K562 (cell line): ENCODE results near the gene TREM2. TPM values are rescaled to one million over a fixed set of nuclear protein-coding genes. Genes with fewer than 3 reads are reported as not detected.

ENCODE experiments used
- AFF1 ChIP-seq, 2 experiments: fragments of 450-650 bp; IDR thresholded peaks; 2 replicates each; pipeline ENCODE4 v1.6.1; 2018; ENCODE audit warnings: mild to moderate bottlenecking in 2 of 2, low read depth in 1 of 2; ENCODE audit not compliant: partially characterized antibody in 2 of 2
- FOXJ3 ChIP-seq: sonication (generic); formaldehyde crosslinking; IDR thresholded peaks from 2 replicates; pipeline ENCODE4 v1.4.0; 2020; ENCODE audit warnings: mild to moderate bottlenecking, missing genetic modification reagents
- FOXP1 ChIP-seq: sonication (generic); formaldehyde crosslinking; IDR thresholded peaks from 2 replicates; pipeline ENCODE4 v1.8.0; 2022; ENCODE audit warnings: mild to moderate bottlenecking, missing genetic modification reagents
- MBD2 ChIP-seq: sonication (generic); IDR thresholded peaks from 2 replicates; pipeline ENCODE4 v1.6.1; 2016; ENCODE audit warnings: low read depth, borderline replicate concordance
- MITF ChIP-seq: IDR thresholded peaks from 2 replicates; pipeline ENCODE4 v1.6.1; 2014; ENCODE audit warnings: antibody characterized with exemption
- MYNN ChIP-seq, 2 experiments: sonication (generic); formaldehyde crosslinking in 1 of 2; IDR thresholded peaks; 2 replicates each; pipeline versions ENCODE4 v1.5.0 to v1.6.1; 2016 to 2020; ENCODE audit warnings: antibody characterized with exemption in 1 of 2, missing genetic modification reagents in 1 of 2
- PRDM10 ChIP-seq: fragments of 450-650 bp; IDR thresholded peaks from 2 replicates; pipeline ENCODE4 v1.6.1; 2018; ENCODE audit not compliant: partially characterized antibody
- PRPF4 ChIP-seq: fragments of 200-400 bp; formaldehyde crosslinking; IDR thresholded peaks from one replicate; pipeline ENCODE4 v1.6.1; 2017; ENCODE audit warnings: low read length, low read depth, mild to moderate bottlenecking; ENCODE audit not compliant: insufficient read depth, poor library complexity, severe bottlenecking
- RFX7 ChIP-seq: fragments of 250-450 bp; sonication (Bioruptor Pico); IDR thresholded peaks from 2 replicates; pipeline ENCODE4 v1.5.1; 2021; ENCODE audit warnings: mild to moderate bottlenecking
- TAF1 ChIP-seq: IDR thresholded peaks from 2 replicates; pipeline ENCODE4 v1.6.1; 2011; ENCODE audit warnings: mild to moderate bottlenecking, low read length, moderate library complexity; ENCODE audit not compliant: insufficient read depth, control insufficient read depth, severe bottlenecking; ENCODE audit errors: extremely low read depth
- ZNF282 ChIP-seq: sonication (generic); formaldehyde crosslinking; IDR thresholded peaks from 2 replicates; pipeline ENCODE4 v1.8.1; 2023; ENCODE audit warnings: missing genetic modification reagents
- polyA plus RNA-seq, 8 experiments: library from polyadenylated mRNA; depleted of rRNA in 4 of 8; stranded (reverse) in 5 of 8; unstranded in 3 of 8; fragments of >200 nt; fragmentation: Nextera tagmentation in 2 of 8; fragmentation: Illumina TruSeq in 1 of 8; extraction: Ambion mirVana in 2 of 8; extraction: Trizol in 1 of 8; gene quantifications; 2 replicates each; pipeline versions ENCODE4 v1.2.1 to v1.2.3, GENCODE V29; 2011 to 2014; ENCODE audit warnings: inconsistent platforms in 1 of 8, missing spikeins in 1 of 8
- total RNA-seq, 7 experiments: library from RNA; depleted of rRNA in 6 of 7; stranded (reverse); fragments of >200 nt in 6 of 7; fragmentation: Illumina TruSeq in 2 of 7; extraction: Trizol in 2 of 7; gene quantifications; 2 replicates each; pipeline versions ENCODE4 v1.2.1 to v1.2.3, GENCODE V29; 2011 to 2021; ENCODE audit warnings: low replicate concordance in 1 of 7

TREM2 gene
- total and polyA plus RNA-seq, 9 of the 15 experiments (the other 6 are each of a cell fraction or from before 2014, with no cell fraction given): not detected

- TF ChIP-seq AFF1 (IDR thresholded peaks at IDR 0.05; ENCODE audit: low read depth in 1 of 2, partially characterized antibody in 2 of 2) (no peak), PRDM10 (no peak), RFX7 (no peak), PRPF4 (no peak), TAF1 (no peak), ZNF282 (no peak), MYNN (IDR thresholded peaks at IDR 0.05) (no peak), MYNN (CRISPR knock-in tag; IDR thresholded peaks at IDR 0.05) (no peak), MITF (no peak), MBD2 (0 out of 2 replicates have a peak, but pooled peaks have one; percentile 29), FOXP1 (CRISPR knock-in tag) (no peak), FOXJ3 (CRISPR knock-in tag) (no peak)
Measured at GRCh38 chr6:41200296-41200900, 37.5 kb upstream of the TREM2 start (continued).
